HEK293T (cell line): ENCODE data around the gene SLC35D2.

ENCODE experiments used
- ARNT ChIP-seq: fragments of 450-650 bp; IDR thresholded peaks from 2 replicates; pipeline ENCODE4 v1.6.1; 2017; ENCODE audit warnings: mild to moderate bottlenecking
- ELF4 ChIP-seq: fragments of 450-650 bp; IDR thresholded peaks from 2 replicates; pipeline ENCODE4 v1.6.1; 2017; ENCODE audit warnings: antibody characterized with exemption
- FOXA1 ChIP-seq: fragments of 450-650 bp; IDR thresholded peaks from 2 replicates; pipeline ENCODE4 v1.6.1; 2016; ENCODE audit warnings: mild to moderate bottlenecking
- FOXM1 ChIP-seq: fragments of 450-650 bp; IDR thresholded peaks from 2 replicates; pipeline ENCODE4 v1.6.1; 2017; ENCODE audit warnings: mild to moderate bottlenecking, borderline replicate concordance
- NFRKB ChIP-seq: fragments of 450-650 bp; IDR thresholded peaks from 2 replicates; pipeline ENCODE4 v1.6.1; 2016; ENCODE audit warnings: mild to moderate bottlenecking, moderate library complexity
- SP1 ChIP-seq: fragments of 450-650 bp; IDR thresholded peaks from 2 replicates; pipeline ENCODE4 v1.6.1; 2017
- TARDBP ChIP-seq: fragments of 450-650 bp; IDR thresholded peaks from 2 replicates; pipeline ENCODE4 v1.6.1; 2016
- ZNF384 ChIP-seq: fragments of 450-650 bp; IDR thresholded peaks from 2 replicates; pipeline ENCODE4 v1.6.1; 2016

DNA sequence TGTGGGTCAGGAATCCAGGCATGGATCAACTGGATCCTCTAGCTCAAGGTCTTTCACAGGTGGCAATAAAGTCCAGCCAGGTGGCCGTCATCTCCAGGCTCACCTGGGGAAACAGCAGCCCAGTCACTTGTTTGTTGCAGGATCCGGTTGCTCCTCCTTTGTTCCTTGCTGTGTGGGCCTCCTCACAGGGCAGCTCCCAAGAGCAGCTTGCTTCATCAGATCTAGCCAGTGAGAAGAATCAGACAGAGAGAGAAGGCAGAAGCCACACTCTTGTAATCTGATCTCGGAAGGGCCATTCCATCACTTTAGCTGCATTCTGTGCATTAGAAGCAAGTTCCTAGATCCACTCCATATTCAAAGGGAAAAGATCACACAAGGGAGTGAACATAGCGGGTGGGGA is 78.3 kb downstream of the SLC35D2 start:
- TF ChIP-seq ZNF384 (no peak), ELF4 (no peak), FOXA1 (no peak), SP1 (no peak), NFRKB (no peak), TARDBP (no peak), ARNT (no peak), FOXM1 (no peak)
